Esophagus muscularis mucosa (tissue), 4 donors: ENCODE measurements around the gene TNFSF11. TPM values are rescaled to one million over a fixed set of nuclear protein-coding genes. Genes with fewer than 3 reads are reported as not detected.
A peak's percentile ranks its signal among the peaks of the same experiment; 100 is the strongest.

Source experiments
- DNase-seq: peaks from one replicate; pipeline ENCODE4 v3.0.0-alpha.2; 2017; ENCODE audit errors: extremely low spot score
- H3K27ac ChIP-seq, 4 donors: fragments of 200-600 bp; sonication (generic); replicated peaks in 1 of 4; 1 replicate in 3 of 4; 2 replicates in 1 of 4; pipeline ENCODE4 v1.5.1; 2016 to 2019; ENCODE audit warnings: mild to moderate bottlenecking in 1 of 4
- H3K27me3 ChIP-seq, 4 donors: fragments of 200-600 bp; sonication (generic); one replicate each; pipeline versions ENCODE4 v1.5.1 to v1.6.0; 2016 to 2019
- H3K36me3 ChIP-seq, 4 donors: fragments of 200-600 bp; sonication (generic); one replicate each; pipeline ENCODE4 v1.5.1; 2016 to 2019
- H3K4me1 ChIP-seq, 4 donors: fragments of 200-600 bp; sonication (generic); one replicate each; pipeline ENCODE4 v1.5.1; 2016 to 2019
- H3K4me3 ChIP-seq, 4 donors: fragments of 200-600 bp; sonication (generic); 1 replicate in 2 of 4; 2 replicates in 2 of 4; pipeline ENCODE4 v1.5.1; 2016 to 2019; ENCODE audit warnings: mild to moderate bottlenecking in 4 of 4, moderate library complexity in 1 of 4
- H3K9me3 ChIP-seq, 4 donors: fragments of 200-600 bp; sonication (generic); 1 replicate in 3 of 4; 2 replicates in 1 of 4; pipeline ENCODE4 v1.5.1; 2016 to 2019
- CTCF ChIP-seq, 3 experiments: fragments of 200-600 bp in 2 of 3; fragments of 450-650 bp in 1 of 3; sonication (generic) in 2 of 3; IDR thresholded peaks; one replicate each; pipeline ENCODE4 v1.5.1; 2017 to 2019; ENCODE audit warnings: antibody characterized with exemption in 3 of 3, mild to moderate bottlenecking in 2 of 3, moderate library complexity in 1 of 3
- EP300 ChIP-seq: sonication (generic); formaldehyde crosslinking; IDR thresholded peaks from one replicate; pipeline ENCODE4 v1.6.1; 2017; ENCODE audit warnings: antibody characterized with exemption
- POLR2A ChIP-seq: fragments of 450-650 bp; IDR thresholded peaks from one replicate; pipeline ENCODE4 v1.6.1; 2017; ENCODE audit warnings: antibody characterized with exemption, moderate library complexity, mild to moderate bottlenecking, low read depth
- POLR2AphosphoS5 ChIP-seq, 2 donors: sonication (generic); formaldehyde crosslinking; IDR thresholded peaks; one replicate each; pipeline ENCODE4 v1.6.1; 2017; ENCODE audit warnings: antibody characterized with exemption in 2 of 2
- WGBS: methylation state at CpG from one replicate; pipeline ENCODE4 v1.1.5; 2018; 5-methylcytosine and 5-hydroxymethylcytosine counted together
- intact Hi-C: fragments of 100-400 bp; cut with DNase I; formaldehyde crosslinking; loops from one replicate; pipeline ENCODE4 v1.15.1; 2023
- total RNA-seq, 4 donors: library from RNA; depleted of rRNA; stranded (reverse); fragments of >200 nt; gene quantifications; one replicate each; pipeline versions ENCODE4 v1.1.0 to v1.2.1, GENCODE V29; 2016

TNFSF11 gene
- total RNA-seq, 4 donors from 2014 or later, result 0.17 TPM; not detected in 3

GRCh38 chr13:42574435-42575311, 721 bp downstream of the TNFSF11 start:
- Histone ChIP-seq H3K36me3 (no peaks in the 10 kb centered on the region), H3K4me3 (peak overlapping the region; percentile 28 to 50 (median 39)), H3K9me3 (no peaks in the 10 kb centered on the region), H3K4me1 (peaks cover 12 to 14% (median 14%) of the 10 kb centered on the region in 4 donors), H3K27me3 (peaks cover 0 to 33% (median 13%) of the 10 kb centered on the region in 4 donors), H3K27ac (no peak overlapping the region)
- WGBS, result 5% methylated on average over 21 of the region's 51 CpGs
- no peak for DNase-seq
- no peak for TF ChIP-seq POLR2AphosphoS5 (IDR thresholded peaks at IDR 0.05)
- no peak for TF ChIP-seq EP300
- no peak for TF ChIP-seq POLR2A
- no peak for TF ChIP-seq CTCF (IDR thresholded peaks at IDR 0.05)
- intact Hi-C loops, result no loop called here

- TF ChIP-seq CTCF (IDR thresholded peaks at IDR 0.05), result no peak
- no peak for TF ChIP-seq EP300
- TF ChIP-seq POLR2A, result no peak
- TF ChIP-seq POLR2AphosphoS5 (IDR thresholded peaks at IDR 0.05), result no peak
- H3K9me3 ChIP-seq, result no peaks in the 10 kb centered on the region
- peaks cover 12 to 14% (median 14%) of the 10 kb centered on the region in 4 donors for H3K4me1 ChIP-seq
- H3K27me3 ChIP-seq, result peaks cover 0 to 33% (median 13%) of the 10 kb centered on the region in 4 donors
- no peak overlapping the region for H3K27ac ChIP-seq
- intact Hi-C loops, result no loop called here
- no peak for DNase-seq
- WGBS, result 90% methylated on average over 7 of the region's 7 CpGs
- H3K36me3 ChIP-seq, result no peaks in the 10 kb centered on the region
- H3K4me3 ChIP-seq, result no peak overlapping the region
These were observed 2.0 kb downstream of the TNFSF11 start for GRCh38 chr13:42575938-42576337.

- Histone ChIP-seq H3K27me3 (peaks cover 0 to 33% (median 13%) of the 10 kb centered on the region in 4 donors), H3K27ac (no peak overlapping the region), H3K36me3 (no peaks in the 10 kb centered on the region), H3K4me1 (peaks cover 12 to 14% (median 14%) of the 10 kb centered on the region in 4 donors), H3K4me3 (no peak overlapping the region), H3K9me3 (no peaks in the 10 kb centered on the region)
- WGBS, result 59% methylated on average over 4 of the region's 4 CpGs
- DNase-seq, result no peak
- TF ChIP-seq CTCF (IDR thresholded peaks at IDR 0.05), result no peak
- TF ChIP-seq POLR2AphosphoS5 (IDR thresholded peaks at IDR 0.05), result no peak
- no peak for TF ChIP-seq POLR2A
- no peak for TF ChIP-seq EP300
- intact Hi-C loops, result no loop called here
These were observed 3.6 kb downstream of the TNFSF11 start for GRCh38 chr13:42577538-42577937.

GRCh38 chr13:42580644-42581043, 6.7 kb downstream of the TNFSF11 start:
- DNase-seq, result no peak
- TF ChIP-seq EP300, result no peak
- TF ChIP-seq POLR2AphosphoS5 (IDR thresholded peaks at IDR 0.05), result no peak
- TF ChIP-seq CTCF (IDR thresholded peaks at IDR 0.05), result no peak
- TF ChIP-seq POLR2A, result no peak
- 71% methylated on average over 6 of the region's 6 CpGs for WGBS
- no peak overlapping the region for H3K27ac ChIP-seq
- intact Hi-C loops, result no loop called here
- no peaks in the 10 kb centered on the region for H3K9me3 ChIP-seq
- no peaks in the 10 kb centered on the region for H3K36me3 ChIP-seq
- peaks cover 0 to 8% (median 0%) of the 10 kb centered on the region in 4 donors for H3K27me3 ChIP-seq
- no peak overlapping the region for H3K4me3 ChIP-seq
- H3K4me1 ChIP-seq, result peaks cover 0 to 8% (median 3%) of the 10 kb centered on the region in 4 donors
